Breast epithelium (tissue), 3 donors: ENCODE measurements around the gene FAM181A.

Source experiments
- CTCF ChIP-seq, 3 donors: fragments of 450-650 bp; IDR thresholded peaks; one replicate each; pipeline ENCODE4 v1.5.1; 2016 to 2017; ENCODE audit warnings: antibody characterized with exemption in 3 of 3, mild to moderate bottlenecking in 3 of 3, moderate library complexity in 3 of 3
- POLR2A ChIP-seq: fragments of 450-650 bp; IDR thresholded peaks from one replicate; pipeline ENCODE4 v1.6.1; 2016; ENCODE audit warnings: antibody characterized with exemption, mild to moderate bottlenecking, moderate library complexity

- TF ChIP-seq CTCF (IDR thresholded peaks at IDR 0.05) (no peak), POLR2A (no peak)
Measured at GRCh38 chr14:93955850-93956481, 28.8 kb downstream of the FAM181A start.
